ENCODE results near the gene QSER1.

DNA sequence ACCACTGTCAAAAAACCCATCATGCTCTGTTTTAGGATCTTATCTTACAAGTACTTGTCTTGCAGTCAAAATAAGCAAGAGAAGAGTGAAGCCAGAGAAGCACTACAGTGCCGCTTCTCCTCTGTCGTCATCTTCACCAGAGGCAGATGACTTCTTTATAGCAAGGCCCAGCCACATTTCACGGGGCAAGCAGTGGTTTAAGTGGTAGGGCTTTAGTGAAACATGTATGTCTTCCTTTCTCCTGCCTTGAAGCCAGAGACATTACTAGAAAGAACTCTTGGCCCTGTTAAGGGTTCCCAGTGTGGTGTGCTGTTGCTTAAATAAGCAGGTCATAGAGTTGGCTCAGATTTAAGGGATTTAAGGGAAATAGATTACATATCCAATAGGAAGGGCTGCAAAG is 80.2 kb downstream of the QSER1 start:
- no peak for TF ChIP-seq CTCF (IDR thresholded peaks at IDR 0.05; ENCODE audit: insufficient read depth, low read length, poor library complexity, severe bottlenecking)
- TF ChIP-seq EZH2phosphoT487 (conservative IDR thresholded peaks at IDR 0.05; ENCODE audit: low read length): no peak

All from SU-DHL-6 (cell line).